Measurements from ENCODE around the gene UBE2L3.
"Not testable (repeated sequence)": the region's sequence is repeated elsewhere in the genome, so short reads cannot be mapped to it uniquely, and the experiment has no call there.

UBE2L3 gene

GRCh38 chr22:21629255-21630149, 62.0 kb downstream of the UBE2L3 start, which contains the start of gene YDJC:
Gene YDJC, minus strand, starts transcription at chr22:21630022. Its CDS starts 8 bp downstream, at chr22:21630014.
- DNase-seq = peak; percentile 94

- DNase-seq = no peak
Observed at GRCh38 chr22:21631025-21631424, 63.5 kb downstream of the UBE2L3 start.

GRCh38 chr22:21632237-21632895, 64.9 kb downstream of the UBE2L3 start, which contains the start of gene CCDC116:
Gene CCDC116, plus strand, starts transcription at chr22:21632760. Its CDS starts 422 bp downstream, at chr22:21633182.
- peak; percentile 84 for DNase-seq

- DNase-seq = no peak
Observed at GRCh38 chr22:21632931-21633330, 65.4 kb downstream of the UBE2L3 start.

- DNase-seq = no peak
Observed at GRCh38 chr22:21633481-21633880, 66.0 kb downstream of the UBE2L3 start.

- DNase-seq = no peak
Observed at GRCh38 chr22:21634081-21634480, 66.6 kb downstream of the UBE2L3 start.

GRCh38 chr22:21634844-21635243, 67.3 kb downstream of the UBE2L3 start:
- DNase-seq = no peak

- no peak for DNase-seq
Observed at GRCh38 chr22:21635771-21636510, 68.4 kb downstream of the UBE2L3 start.

- DNase-seq = no peak
Observed at GRCh38 chr22:21636629-21637218, 69.2 kb downstream of the UBE2L3 start.

GRCh38 chr22:21637450-21637849, 69.9 kb downstream of the UBE2L3 start:
- DNase-seq = not testable (repeated sequence)

- no peak for DNase-seq
Observed at GRCh38 chr22:21639359-21639758, 71.8 kb downstream of the UBE2L3 start.

- no peak for DNase-seq
Observed at GRCh38 chr22:21640810-21641209, 73.3 kb downstream of the UBE2L3 start.

GRCh38 chr22:21641417-21641788, 73.9 kb downstream of the UBE2L3 start:
- DNase-seq = peak; percentile 18

- peak; percentile 99 for DNase-seq
Observed at GRCh38 chr22:21641789-21642583, 74.5 kb downstream of the UBE2L3 start, which contains the start of gene SDF2L1. Gene SDF2L1, plus strand, starts transcription at chr22:21642302. Its CDS starts 35 bp downstream, at chr22:21642337.

- peak; percentile 65 for DNase-seq
Observed at GRCh38 chr22:21642584-21643448, 75.3 kb downstream of the UBE2L3 start.

GRCh38 chr22:21643533-21644357, 76.2 kb downstream of the UBE2L3 start:
- DNase-seq = no peak

- DNase-seq = not testable (repeated sequence)
Observed at GRCh38 chr22:21645513-21645912, 78.0 kb downstream of the UBE2L3 start.

- peak; percentile 88 for DNase-seq
Observed at GRCh38 chr22:21646608-21647590, 79.4 kb downstream of the UBE2L3 start.

GRCh38 chr22:21650280-21650679, 82.8 kb downstream of the UBE2L3 start:
- DNase-seq = no peak

Measured in CD4-positive, alpha-beta T cell treated with Interleukin-17A for 1 hour (primary cell).